GM19397 (cell line): ENCODE data around the gene CDCA4.

Experiments
- ATAC-seq: cut with Tn5 transposase; IDR thresholded peaks from one replicate; pipeline ENCODE4 v1.9.1; 2021; ENCODE audit warnings: mild to moderate bottlenecking, moderate library complexity; ENCODE audit not compliant: unreplicated experiment

CDCA4 gene

DNA sequence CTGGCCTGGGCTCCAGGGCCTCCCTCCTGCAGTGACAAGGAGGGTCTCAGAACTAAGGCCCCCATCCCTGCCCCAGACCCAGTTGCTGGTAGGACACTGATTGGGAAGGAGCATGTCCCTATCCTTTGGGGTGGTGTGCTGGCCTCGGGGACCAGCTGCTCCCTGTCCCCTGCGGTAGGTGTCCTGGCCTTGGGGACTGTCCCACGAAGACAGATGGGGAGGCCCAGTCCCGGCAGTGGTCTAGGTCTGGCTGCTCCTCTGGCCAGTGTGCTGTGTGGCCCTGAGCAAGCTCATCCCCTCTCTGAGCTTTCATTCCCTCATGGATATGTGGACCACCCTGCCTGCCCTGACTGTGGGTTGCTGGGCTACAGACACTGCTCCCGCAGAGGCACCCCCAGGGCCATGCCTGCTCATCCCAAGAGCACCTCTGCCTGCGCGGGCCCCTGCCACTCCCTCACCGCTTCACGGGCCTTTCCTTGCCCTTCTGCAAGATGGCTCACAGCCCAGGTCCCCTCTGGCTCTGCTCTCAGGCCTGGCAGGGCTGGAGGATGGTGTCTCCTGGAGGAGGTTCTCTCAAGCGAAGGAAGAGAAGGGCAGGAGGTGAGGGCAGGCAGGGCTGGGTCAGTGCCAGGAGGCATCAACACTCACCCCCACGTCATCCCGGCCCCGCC lies 55.2 kb downstream of the CDCA4 start:
- ATAC-seq = no peak

DNA sequence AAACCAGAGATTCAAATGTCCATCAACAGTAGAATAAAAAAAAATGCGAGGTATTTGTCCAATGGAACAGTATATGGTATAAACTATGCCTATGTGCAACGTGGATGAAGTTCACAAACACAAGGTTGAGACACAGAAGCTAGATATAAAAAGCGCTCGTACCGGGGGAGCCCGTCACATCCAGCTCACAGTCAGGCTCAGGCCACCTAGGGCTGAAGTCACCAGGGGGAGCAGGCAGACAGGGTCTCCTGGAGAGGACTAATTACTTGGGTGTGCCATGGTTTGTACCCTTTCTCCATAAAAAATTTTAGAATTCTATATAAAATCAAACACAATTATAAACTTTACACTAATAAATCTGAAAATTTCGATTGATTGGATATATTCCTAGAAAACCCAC lies 56.3 kb downstream of the CDCA4 start:
- ATAC-seq = no peak
